Measurements from ENCODE around the gene OTULIN.

DNA sequence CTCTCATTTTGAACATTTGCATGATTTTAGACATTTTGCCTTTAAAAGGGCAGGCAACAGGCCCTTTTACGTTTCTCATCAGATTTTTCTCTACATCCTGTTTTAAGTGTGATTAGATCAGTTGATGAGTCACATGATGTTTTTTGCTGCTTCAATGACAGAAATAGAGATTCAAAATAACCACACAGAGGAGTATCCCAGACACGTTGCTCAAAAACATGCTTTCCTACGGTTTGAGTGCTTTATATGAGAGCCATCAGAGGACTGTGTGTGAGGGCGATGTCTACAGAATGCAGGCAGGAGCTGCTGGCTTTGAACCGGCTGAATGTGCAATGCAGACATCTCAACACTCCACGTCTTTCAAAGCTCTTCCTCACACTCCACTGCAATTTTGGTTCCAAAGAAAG lies 42.1 kb downstream of the OTULIN start:
- TF ChIP-seq, protein P1, sequence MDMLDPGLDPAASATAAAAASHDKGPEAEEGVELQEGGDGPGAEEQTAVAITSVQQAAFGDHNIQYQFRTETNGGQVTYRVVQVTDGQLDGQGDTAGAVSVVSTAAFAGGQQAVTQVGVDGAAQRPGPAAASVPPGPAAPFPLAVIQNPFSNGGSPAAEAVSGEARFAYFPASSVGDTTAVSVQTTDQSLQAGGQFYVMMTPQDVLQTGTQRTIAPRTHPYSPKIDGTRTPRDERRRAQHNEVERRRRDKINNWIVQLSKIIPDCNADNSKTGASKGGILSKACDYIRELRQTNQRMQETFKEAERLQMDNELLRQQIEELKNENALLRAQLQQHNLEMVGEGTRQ (IDR thresholded peaks at IDR 0.05; ENCODE audit: low read depth, low read length) = peak; percentile 73
- TF ChIP-seq, protein P2, sequence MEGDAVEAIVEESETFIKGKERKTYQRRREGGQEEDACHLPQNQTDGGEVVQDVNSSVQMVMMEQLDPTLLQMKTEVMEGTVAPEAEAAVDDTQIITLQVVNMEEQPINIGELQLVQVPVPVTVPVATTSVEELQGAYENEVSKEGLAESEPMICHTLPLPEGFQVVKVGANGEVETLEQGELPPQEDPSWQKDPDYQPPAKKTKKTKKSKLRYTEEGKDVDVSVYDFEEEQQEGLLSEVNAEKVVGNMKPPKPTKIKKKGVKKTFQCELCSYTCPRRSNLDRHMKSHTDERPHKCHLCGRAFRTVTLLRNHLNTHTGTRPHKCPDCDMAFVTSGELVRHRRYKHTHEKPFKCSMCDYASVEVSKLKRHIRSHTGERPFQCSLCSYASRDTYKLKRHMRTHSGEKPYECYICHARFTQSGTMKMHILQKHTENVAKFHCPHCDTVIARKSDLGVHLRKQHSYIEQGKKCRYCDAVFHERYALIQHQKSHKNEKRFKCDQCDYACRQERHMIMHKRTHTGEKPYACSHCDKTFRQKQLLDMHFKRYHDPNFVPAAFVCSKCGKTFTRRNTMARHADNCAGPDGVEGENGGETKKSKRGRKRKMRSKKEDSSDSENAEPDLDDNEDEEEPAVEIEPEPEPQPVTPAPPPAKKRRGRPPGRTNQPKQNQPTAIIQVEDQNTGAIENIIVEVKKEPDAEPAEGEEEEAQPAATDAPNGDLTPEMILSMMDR (conservative IDR thresholded peaks at IDR 0.05; ENCODE audit: low read depth, low read length) = no peak
- TF ChIP-seq SMC3 (IDR thresholded peaks at IDR 0.05; ENCODE audit: low read depth, low read length) (no peak), POLR2A (IDR thresholded peaks at IDR 0.05; ENCODE audit: low read depth, low read length) (no peak), CEBPB (IDR thresholded peaks at IDR 0.05; ENCODE audit: low read depth, low read length) (no peak), RAD21 (IDR thresholded peaks at IDR 0.05; ENCODE audit: low read length) (no peak), MAFK (IDR thresholded peaks at IDR 0.05; ENCODE audit: low read depth, low read length) (no peak), RFX5 (IDR thresholded peaks at IDR 0.05; ENCODE audit: low read depth, low read length) (no peak), FOS (IDR thresholded peaks at IDR 0.05; ENCODE audit: low read depth, low read length) (peak; percentile 36; the same call in 1 of the 2 replicates), MXI1 (IDR thresholded peaks at IDR 0.05; ENCODE audit: borderline replicate concordance, low read depth, low read length) (peak; percentile 88), NFE2L2 (IDR thresholded peaks at IDR 0.05; ENCODE audit: low read depth, low read length) (no peak)
- TF ChIP-seq, protein P3, sequence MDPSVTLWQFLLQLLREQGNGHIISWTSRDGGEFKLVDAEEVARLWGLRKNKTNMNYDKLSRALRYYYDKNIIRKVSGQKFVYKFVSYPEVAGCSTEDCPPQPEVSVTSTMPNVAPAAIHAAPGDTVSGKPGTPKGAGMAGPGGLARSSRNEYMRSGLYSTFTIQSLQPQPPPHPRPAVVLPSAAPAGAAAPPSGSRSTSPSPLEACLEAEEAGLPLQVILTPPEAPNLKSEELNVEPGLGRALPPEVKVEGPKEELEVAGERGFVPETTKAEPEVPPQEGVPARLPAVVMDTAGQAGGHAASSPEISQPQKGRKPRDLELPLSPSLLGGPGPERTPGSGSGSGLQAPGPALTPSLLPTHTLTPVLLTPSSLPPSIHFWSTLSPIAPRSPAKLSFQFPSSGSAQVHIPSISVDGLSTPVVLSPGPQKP (IDR thresholded peaks at IDR 0.05; ENCODE audit: borderline replicate concordance, low read depth, low read length) = no peak

All from IMR-90 (cell line).